ENCODE results near the gene BACH2.

- TF ChIP-seq POLR2AphosphoS5 (IDR thresholded peaks at IDR 0.05; ENCODE audit: low read depth, low read length) (no peak), POLR2A (IDR thresholded peaks at IDR 0.05; ENCODE audit: low read depth, low read length) (no peak)
These were observed 320.0 kb downstream of the BACH2 start for GRCh38 chr6:89976694-89977020.

Measured in GM12892 (cell line).